Endothelial cell (in vitro differentiated cells): ENCODE data around the gene VIT. TPM values are rescaled to one million over a fixed set of nuclear protein-coding genes. Genes with fewer than 3 reads are reported as not detected.

ENCODE experiments used
- DNase-seq: peaks from one replicate; pipeline ENCODE4 v3.0.0; 2021; ENCODE audit warnings: low spot score
- H3K27ac Mint-ChIP-seq: one replicate; pipeline ENCODE4 v1.8.0; 2021; ENCODE audit warnings: mixed read lengths, inconsistent platforms; ENCODE audit not compliant: unreplicated experiment
- H3K27me3 Mint-ChIP-seq: one replicate; pipeline ENCODE4 v1.8.0; 2021; ENCODE audit warnings: mild to moderate bottlenecking, moderate library complexity, mixed read lengths, inconsistent platforms; ENCODE audit not compliant: unreplicated experiment
- H3K36me3 Mint-ChIP-seq: one replicate; pipeline ENCODE4 v1.8.0; 2021; ENCODE audit warnings: mild to moderate bottlenecking, low read depth, mixed read lengths, inconsistent platforms; ENCODE audit not compliant: unreplicated experiment
- H3K4me1 Mint-ChIP-seq: one replicate; pipeline ENCODE4 v1.8.0; 2021; ENCODE audit warnings: mild to moderate bottlenecking, mixed read lengths, inconsistent platforms; ENCODE audit not compliant: unreplicated experiment
- H3K4me3 Mint-ChIP-seq: one replicate; pipeline ENCODE4 v1.8.0; 2021; ENCODE audit warnings: mild to moderate bottlenecking, mixed read lengths, inconsistent platforms; ENCODE audit not compliant: unreplicated experiment
- H3K9me3 Mint-ChIP-seq: one replicate; pipeline ENCODE4 v1.8.0; 2021; ENCODE audit warnings: mixed read lengths, inconsistent platforms; ENCODE audit not compliant: unreplicated experiment
- total RNA-seq: library from RNA; stranded (reverse); fragmentation: NEBNext Ultra II Directional; extraction: Animal tissue kit (Norgen Biotek cat#: 25700); gene quantifications from one replicate; pipeline ENCODE4 v1.2.1, GENCODE V29; 2021; ENCODE audit not compliant: unreplicated experiment
- TF ChIP-seq, protein P1 (sequence below): fragments of 200-600 bp; sonication (generic); IDR thresholded peaks from one replicate; pipeline ENCODE4 v1.5.0; 2021; ENCODE audit warnings: antibody characterized with exemption; ENCODE audit not compliant: unreplicated experiment

VIT gene
- total RNA-seq, 1 donor from 2014 or later: 3.6 TPM

DNA sequence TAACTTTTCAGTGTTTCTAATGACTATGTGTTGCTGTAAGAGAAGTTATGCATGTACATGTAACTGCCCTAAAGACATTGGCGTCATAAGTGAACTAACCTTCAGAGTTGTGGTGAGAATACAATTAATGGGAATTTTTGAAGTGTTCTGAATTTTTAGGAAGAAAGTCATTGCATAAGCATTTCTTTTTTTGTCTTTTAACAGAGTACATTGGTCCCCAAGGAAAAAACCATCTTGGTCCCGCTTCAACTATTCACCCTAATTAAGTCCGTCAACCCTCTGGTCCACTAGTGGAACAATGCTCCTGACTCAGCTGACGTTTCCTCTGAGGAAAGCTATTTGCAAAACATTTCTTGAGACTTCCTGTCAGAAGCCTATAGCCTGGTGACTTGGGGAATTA, 41.1 kb upstream of the VIT start:
- Mint-ChIP-seq H3K27me3 (no peaks in the 10 kb centered on the region), H3K4me3 (no peak overlapping the region), H3K9me3 (no peaks in the 10 kb centered on the region), H3K27ac (no peak overlapping the region), H3K4me1 (peaks cover 7% of the 10 kb centered on the region), H3K36me3 (no peaks in the 10 kb centered on the region)
- TF ChIP-seq, protein P1, sequence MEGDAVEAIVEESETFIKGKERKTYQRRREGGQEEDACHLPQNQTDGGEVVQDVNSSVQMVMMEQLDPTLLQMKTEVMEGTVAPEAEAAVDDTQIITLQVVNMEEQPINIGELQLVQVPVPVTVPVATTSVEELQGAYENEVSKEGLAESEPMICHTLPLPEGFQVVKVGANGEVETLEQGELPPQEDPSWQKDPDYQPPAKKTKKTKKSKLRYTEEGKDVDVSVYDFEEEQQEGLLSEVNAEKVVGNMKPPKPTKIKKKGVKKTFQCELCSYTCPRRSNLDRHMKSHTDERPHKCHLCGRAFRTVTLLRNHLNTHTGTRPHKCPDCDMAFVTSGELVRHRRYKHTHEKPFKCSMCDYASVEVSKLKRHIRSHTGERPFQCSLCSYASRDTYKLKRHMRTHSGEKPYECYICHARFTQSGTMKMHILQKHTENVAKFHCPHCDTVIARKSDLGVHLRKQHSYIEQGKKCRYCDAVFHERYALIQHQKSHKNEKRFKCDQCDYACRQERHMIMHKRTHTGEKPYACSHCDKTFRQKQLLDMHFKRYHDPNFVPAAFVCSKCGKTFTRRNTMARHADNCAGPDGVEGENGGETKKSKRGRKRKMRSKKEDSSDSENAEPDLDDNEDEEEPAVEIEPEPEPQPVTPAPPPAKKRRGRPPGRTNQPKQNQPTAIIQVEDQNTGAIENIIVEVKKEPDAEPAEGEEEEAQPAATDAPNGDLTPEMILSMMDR: no peak
- no peak for DNase-seq

DNA sequence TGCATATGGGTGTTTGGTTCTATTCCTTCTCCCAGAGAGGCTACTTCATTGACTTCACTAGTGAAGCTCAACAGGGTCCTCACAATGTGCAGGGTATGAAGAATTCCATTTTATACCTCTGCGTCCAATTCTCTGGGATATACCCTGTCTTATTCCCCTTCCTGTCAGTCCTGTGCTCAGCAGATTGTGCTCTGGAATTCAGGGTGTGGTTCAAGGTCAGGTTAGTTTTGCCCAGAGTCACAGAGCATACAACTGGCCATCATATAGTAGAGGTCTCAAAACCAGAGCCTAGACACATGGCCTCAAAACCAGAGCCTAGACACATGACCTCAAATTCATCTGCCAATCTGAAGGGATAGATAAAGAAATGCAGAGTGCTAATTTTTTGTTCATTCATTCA, 38.8 kb upstream of the VIT start:
- Mint-ChIP-seq H3K9me3 (no peaks in the 10 kb centered on the region), H3K27ac (no peak overlapping the region)

DNA sequence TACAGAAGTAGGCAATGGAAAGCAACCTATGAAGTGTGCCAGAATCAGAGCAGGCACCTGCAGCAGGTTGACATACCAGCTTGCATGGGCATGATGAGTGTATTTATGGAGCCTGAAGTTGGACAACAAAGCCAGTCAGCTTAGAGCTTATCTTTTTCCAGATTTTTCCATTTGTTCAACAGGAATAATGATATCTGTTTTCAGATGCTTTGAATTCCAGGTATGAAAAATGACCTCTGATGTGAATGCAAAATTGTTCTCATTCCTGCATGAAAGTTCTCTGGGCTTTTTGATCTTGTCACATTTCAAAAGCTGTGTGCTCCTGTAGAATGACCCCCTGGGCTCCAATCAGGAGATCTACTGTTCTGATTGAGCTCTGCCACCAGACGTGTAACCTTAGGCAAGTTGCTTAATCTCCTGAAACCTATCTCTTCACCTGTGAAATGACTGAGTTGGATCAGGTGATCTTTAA, 38.2 kb upstream of the VIT start:
- no peaks in the 10 kb centered on the region for H3K9me3 Mint-ChIP-seq
- H3K4me1 Mint-ChIP-seq: peaks cover 7% of the 10 kb centered on the region
- H3K27ac Mint-ChIP-seq: no peak overlapping the region
- H3K36me3 Mint-ChIP-seq: no peaks in the 10 kb centered on the region
- H3K4me3 Mint-ChIP-seq: no peak overlapping the region
- TF ChIP-seq, protein P1: no peak
- H3K27me3 Mint-ChIP-seq: no peaks in the 10 kb centered on the region
- no peak for DNase-seq

More for the DNA sequence above, 38.8 kb upstream of the VIT start:
- Mint-ChIP-seq H3K36me3 (no peaks in the 10 kb centered on the region), H3K27me3 (no peaks in the 10 kb centered on the region), H3K4me3 (no peak overlapping the region), H3K4me1 (peaks cover 7% of the 10 kb centered on the region)
- TF ChIP-seq, protein P1: no peak
- DNase-seq: no peak

DNA sequence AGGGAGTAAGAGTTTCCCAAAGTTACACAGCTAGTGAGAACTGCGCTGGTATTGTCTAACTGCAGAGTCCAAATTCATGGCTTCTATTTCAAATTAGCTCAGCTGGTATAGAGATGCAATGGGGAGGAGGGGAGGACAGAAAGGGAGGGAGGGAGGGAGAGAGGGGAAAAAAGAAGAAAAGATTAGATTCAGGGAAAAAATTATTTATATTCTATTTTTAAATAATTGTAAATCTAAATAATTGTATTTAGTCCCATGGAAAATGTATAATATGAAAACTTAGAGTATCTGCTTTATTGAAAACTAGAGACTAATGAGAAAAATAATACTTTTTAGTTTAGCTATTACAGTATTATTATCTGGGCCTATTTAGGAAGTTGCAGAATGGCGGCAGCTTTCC, 37.3 kb upstream of the VIT start:
- Mint-ChIP-seq H3K4me3 (no peak overlapping the region), H3K27ac (no peak overlapping the region), H3K9me3 (no peaks in the 10 kb centered on the region), H3K36me3 (no peaks in the 10 kb centered on the region), H3K4me1 (peaks cover 7% of the 10 kb centered on the region), H3K27me3 (no peaks in the 10 kb centered on the region)
- no peak for DNase-seq
- TF ChIP-seq, protein P1: no peak

DNA sequence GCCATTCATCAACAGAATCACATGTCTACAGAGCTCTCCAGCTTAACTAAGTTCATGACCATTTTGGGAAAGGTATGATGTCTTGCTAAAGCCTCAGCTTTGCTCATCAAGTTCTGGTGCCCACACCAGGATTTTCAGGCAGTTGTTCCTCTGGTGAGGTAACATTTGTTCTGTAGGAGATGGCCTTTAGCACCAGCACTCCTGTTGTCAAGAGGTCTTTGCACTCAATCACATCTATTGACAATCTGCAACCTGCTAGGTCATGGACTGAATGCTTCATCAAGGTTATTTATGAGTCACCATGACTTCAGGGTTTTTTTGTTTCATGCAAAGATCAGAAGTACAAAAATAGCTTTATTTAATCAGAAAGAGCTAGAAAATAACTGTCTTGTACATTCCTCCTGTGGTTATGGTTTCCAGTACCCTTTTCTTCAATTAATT, 36.6 kb upstream of the VIT start:
- H3K4me1 Mint-ChIP-seq: peaks cover 7% of the 10 kb centered on the region
- no peaks in the 10 kb centered on the region for H3K27me3 Mint-ChIP-seq
- no peaks in the 10 kb centered on the region for H3K9me3 Mint-ChIP-seq
- no peak overlapping the region for H3K4me3 Mint-ChIP-seq
- H3K27ac Mint-ChIP-seq: no peak overlapping the region
- DNase-seq: no peak
- H3K36me3 Mint-ChIP-seq: no peaks in the 10 kb centered on the region
- TF ChIP-seq, protein P1: no peak
